Activated naive CD4-positive, alpha-beta T cell treated with anti-CD3 and anti-CD28 coated beads, Interleukin-2, amount 50 U/mL, for 24 hours (primary cell): Measurements from ENCODE around the gene ZBTB7C.

ENCODE experiments used
- H3K27ac Mint-ChIP-seq: one replicate; pipeline ENCODE4 v1.8.0; 2021; ENCODE audit warnings: mild to moderate bottlenecking, mixed read lengths
- H3K27me3 Mint-ChIP-seq: one replicate; pipeline ENCODE4 v1.8.0; 2021; ENCODE audit warnings: mixed read lengths
- H3K36me3 Mint-ChIP-seq: one replicate; pipeline ENCODE4 v1.8.0; 2021; ENCODE audit warnings: mixed read lengths
- H3K4me1 Mint-ChIP-seq: one replicate; pipeline ENCODE4 v1.8.0; 2021; ENCODE audit warnings: mixed read lengths
- H3K4me3 Mint-ChIP-seq: one replicate; pipeline ENCODE4 v1.8.0; 2021; ENCODE audit warnings: mild to moderate bottlenecking, mixed read lengths
- H3K9me3 Mint-ChIP-seq: one replicate; pipeline ENCODE4 v1.8.0; 2021; ENCODE audit warnings: mixed read lengths

Gene ZBTB7C

GRCh38 chr18:48157956-48158355 lies 251.2 kb downstream of the ZBTB7C start:
- Mint-ChIP-seq H3K36me3 (no peaks in the 10 kb centered on the region), H3K9me3 (no peaks in the 10 kb centered on the region), H3K4me3 (no peak overlapping the region), H3K27me3 (peaks cover 8% of the 10 kb centered on the region), H3K27ac (no peak overlapping the region), H3K4me1 (peaks cover 5% of the 10 kb centered on the region)

- Mint-ChIP-seq H3K27ac (no peak overlapping the region), H3K27me3 (peaks cover 8% of the 10 kb centered on the region), H3K4me3 (no peak overlapping the region)
These were observed 253.3 kb downstream of the ZBTB7C start for GRCh38 chr18:48155856-48156255.

GRCh38 chr18:48154828-48155227 lies 254.4 kb downstream of the ZBTB7C start:
- Mint-ChIP-seq H3K27me3 (peaks cover 5% of the 10 kb centered on the region), H3K4me1 (no peaks in the 10 kb centered on the region), H3K4me3 (no peak overlapping the region), H3K9me3 (no peaks in the 10 kb centered on the region), H3K36me3 (no peaks in the 10 kb centered on the region), H3K27ac (no peak overlapping the region)

More at GRCh38 chr18:48155856-48156255, 253.3 kb downstream of the ZBTB7C start:
- Mint-ChIP-seq H3K4me1 (peaks cover 5% of the 10 kb centered on the region), H3K9me3 (no peaks in the 10 kb centered on the region), H3K36me3 (no peaks in the 10 kb centered on the region)

- Mint-ChIP-seq H3K4me1 (no peaks in the 10 kb centered on the region), H3K9me3 (no peaks in the 10 kb centered on the region), H3K27ac (no peak overlapping the region), H3K4me3 (no peak overlapping the region), H3K36me3 (no peaks in the 10 kb centered on the region), H3K27me3 (peaks cover 5% of the 10 kb centered on the region)
These were observed 255.3 kb downstream of the ZBTB7C start for GRCh38 chr18:48153613-48154481.

- Mint-ChIP-seq H3K4me1 (no peaks in the 10 kb centered on the region), H3K27ac (no peak overlapping the region), H3K36me3 (no peaks in the 10 kb centered on the region), H3K27me3 (peaks cover 5% of the 10 kb centered on the region), H3K9me3 (no peaks in the 10 kb centered on the region), H3K4me3 (no peak overlapping the region)
These were observed 256.6 kb downstream of the ZBTB7C start for GRCh38 chr18:48152549-48152948.

GRCh38 chr18:48151421-48152065 lies 257.6 kb downstream of the ZBTB7C start:
- Mint-ChIP-seq H3K4me3 (no peak overlapping the region), H3K36me3 (no peaks in the 10 kb centered on the region), H3K4me1 (no peaks in the 10 kb centered on the region), H3K27ac (no peak overlapping the region), H3K27me3 (peaks cover 5% of the 10 kb centered on the region), H3K9me3 (no peaks in the 10 kb centered on the region)

- Mint-ChIP-seq H3K4me3 (no peak overlapping the region), H3K9me3 (no peaks in the 10 kb centered on the region), H3K27me3 (no peaks in the 10 kb centered on the region), H3K27ac (no peak overlapping the region), H3K36me3 (no peaks in the 10 kb centered on the region), H3K4me1 (no peaks in the 10 kb centered on the region)
These were observed 260.0 kb downstream of the ZBTB7C start for GRCh38 chr18:48149020-48149685.

- H3K4me3 Mint-ChIP-seq = no peak overlapping the region
- no peaks in the 10 kb centered on the region for H3K4me1 Mint-ChIP-seq
- no peak overlapping the region for H3K27ac Mint-ChIP-seq
- H3K36me3 Mint-ChIP-seq = no peaks in the 10 kb centered on the region
- H3K9me3 Mint-ChIP-seq = no peaks in the 10 kb centered on the region
- peaks cover 15% of the 10 kb centered on the region for H3K27me3 Mint-ChIP-seq
These were observed 266.2 kb downstream of the ZBTB7C start for GRCh38 chr18:48142994-48143393.

GRCh38 chr18:48142353-48142752 lies 266.8 kb downstream of the ZBTB7C start:
- no peaks in the 10 kb centered on the region for H3K9me3 Mint-ChIP-seq

GRCh38 chr18:48140731-48141130 lies 268.5 kb downstream of the ZBTB7C start:
- Mint-ChIP-seq H3K27ac (no peak overlapping the region), H3K9me3 (no peaks in the 10 kb centered on the region), H3K4me1 (peaks cover 6% of the 10 kb centered on the region), H3K36me3 (no peaks in the 10 kb centered on the region), H3K27me3 (peaks cover 27% of the 10 kb centered on the region), H3K4me3 (no peak overlapping the region)

More at GRCh38 chr18:48142353-48142752, 266.8 kb downstream of the ZBTB7C start:
- Mint-ChIP-seq H3K27ac (no peak overlapping the region), H3K27me3 (peaks cover 22% of the 10 kb centered on the region), H3K36me3 (no peaks in the 10 kb centered on the region), H3K4me1 (peaks cover 2% of the 10 kb centered on the region), H3K4me3 (no peak overlapping the region)

GRCh38 chr18:48139431-48140347 lies 269.5 kb downstream of the ZBTB7C start:
- H3K36me3 Mint-ChIP-seq = no peaks in the 10 kb centered on the region
- H3K27ac Mint-ChIP-seq = no peak overlapping the region
- H3K9me3 Mint-ChIP-seq = no peaks in the 10 kb centered on the region
- peaks cover 34% of the 10 kb centered on the region for H3K27me3 Mint-ChIP-seq
- no peak overlapping the region for H3K4me3 Mint-ChIP-seq
- H3K4me1 Mint-ChIP-seq = peaks cover 6% of the 10 kb centered on the region

GRCh38 chr18:48138660-48139430 lies 270.3 kb downstream of the ZBTB7C start:
- H3K36me3 Mint-ChIP-seq = no peaks in the 10 kb centered on the region
- H3K4me1 Mint-ChIP-seq = peaks cover 6% of the 10 kb centered on the region
- peaks cover 34% of the 10 kb centered on the region for H3K27me3 Mint-ChIP-seq
- H3K27ac Mint-ChIP-seq = no peak overlapping the region
- no peaks in the 10 kb centered on the region for H3K9me3 Mint-ChIP-seq
- H3K4me3 Mint-ChIP-seq = no peak overlapping the region

GRCh38 chr18:48138210-48138609 lies 271.0 kb downstream of the ZBTB7C start:
- no peak overlapping the region for H3K27ac Mint-ChIP-seq
- H3K9me3 Mint-ChIP-seq = no peaks in the 10 kb centered on the region
- H3K36me3 Mint-ChIP-seq = no peaks in the 10 kb centered on the region
- H3K27me3 Mint-ChIP-seq = peaks cover 31% of the 10 kb centered on the region
- H3K4me3 Mint-ChIP-seq = no peak overlapping the region
- H3K4me1 Mint-ChIP-seq = peaks cover 6% of the 10 kb centered on the region

- peaks cover 31% of the 10 kb centered on the region for H3K27me3 Mint-ChIP-seq
- peak overlapping the region; percentile 51 for H3K4me3 Mint-ChIP-seq
- H3K9me3 Mint-ChIP-seq = no peaks in the 10 kb centered on the region
- H3K4me1 Mint-ChIP-seq = peaks cover 6% of the 10 kb centered on the region
- no peak overlapping the region for H3K27ac Mint-ChIP-seq
- no peaks in the 10 kb centered on the region for H3K36me3 Mint-ChIP-seq
These were observed 271.7 kb downstream of the ZBTB7C start for GRCh38 chr18:48137374-48138081.
